Dedifferentiated amniotic fluid mesenchymal stem cell (primary cell): ENCODE measurements around the gene REXO2.
A peak's percentile ranks its signal among the peaks of the same experiment; 100 is the strongest.

Experiments used
- DNase-seq: peaks from one replicate; pipeline ENCODE4 v3.0.0-alpha.2; 2016; ENCODE audit errors: extremely low spot score

Gene REXO2

GRCh38 chr11:114439229-114440120 lies at the start of gene REXO2:
TSS of gene REXO2 (plus strand) at chr11:114439467. CDS start at chr11:114439529, 62 bp downstream.
- peak; percentile 91 for DNase-seq

GRCh38 chr11:114392735-114393667 lies 46.3 kb upstream of the REXO2 start:
- no peak for DNase-seq

- no peak for DNase-seq
These were observed 43.5 kb upstream of the REXO2 start for GRCh38 chr11:114395736-114396135.

DNA sequence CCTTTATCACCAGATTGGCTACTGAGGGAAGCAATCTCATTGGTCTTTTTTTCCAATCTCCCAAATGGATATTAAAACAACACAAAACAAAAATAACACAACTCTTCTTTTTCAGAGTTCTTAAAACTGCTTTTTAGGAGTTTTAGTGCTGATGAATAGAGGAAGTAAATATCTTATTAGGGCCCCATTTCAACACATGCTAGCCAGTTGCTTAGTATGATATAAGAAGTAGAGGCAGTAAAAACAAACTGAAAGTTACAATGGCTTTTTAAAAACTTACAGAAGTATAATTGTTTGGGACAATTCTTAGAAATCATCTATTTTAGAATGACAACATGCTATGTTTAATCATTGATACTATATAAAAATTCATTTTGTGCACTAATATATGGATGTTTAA lies 42.4 kb upstream of the REXO2 start:
- no peak for DNase-seq

- no peak for DNase-seq
These were observed 41.8 kb upstream of the REXO2 start for GRCh38 chr11:114397349-114397982.

- DNase-seq, result no peak
These were observed 40.9 kb upstream of the REXO2 start for GRCh38 chr11:114398303-114398920.

DNA sequence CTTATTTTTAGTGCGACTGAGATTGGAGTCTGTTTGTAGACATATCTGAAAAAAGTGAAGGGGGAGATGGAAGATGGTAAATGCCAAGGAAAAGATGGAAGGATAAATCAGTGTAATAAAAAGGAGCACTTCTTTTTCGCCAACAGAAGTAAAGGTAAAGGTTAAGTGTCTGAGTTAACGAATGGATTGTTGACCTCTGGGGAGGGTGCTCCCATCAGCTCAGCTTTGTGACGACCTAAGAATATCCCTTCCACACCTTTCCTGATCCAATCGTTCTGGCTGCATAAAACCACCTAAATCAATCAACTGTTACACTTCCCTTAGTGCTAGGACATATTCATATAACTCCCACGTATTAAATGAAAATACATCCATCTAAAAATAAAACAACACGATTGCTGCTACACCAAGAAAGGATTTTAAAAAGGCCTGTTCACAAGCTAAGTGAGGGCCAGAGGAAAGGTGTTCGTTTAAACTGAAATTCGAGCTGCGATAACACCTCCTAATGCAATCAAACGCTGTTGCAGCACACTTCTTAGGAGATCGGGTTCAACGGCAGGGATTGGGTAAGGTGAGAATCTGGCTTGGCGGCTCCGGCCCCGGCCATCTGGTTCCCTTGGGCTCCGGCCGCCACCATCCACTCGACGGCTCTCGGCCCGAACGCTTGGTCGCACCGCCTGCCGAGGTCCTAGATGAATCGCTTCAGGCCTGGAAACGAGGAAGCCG lies 39.6 kb upstream of the REXO2 start:
- no peak for DNase-seq

GRCh38 chr11:114400216-114400914 lies 38.9 kb upstream of the REXO2 start, which contains the start of the genes C11orf71 and RBM7:
TSS of gene C11orf71 (minus strand) at chr11:114400511. CDS start at chr11:114400331, 180 bp downstream.
TSS of gene RBM7 (plus strand) at chr11:114400666. CDS start at chr11:114400672, 6 bp downstream.
- peak; percentile 98 for DNase-seq

DNA sequence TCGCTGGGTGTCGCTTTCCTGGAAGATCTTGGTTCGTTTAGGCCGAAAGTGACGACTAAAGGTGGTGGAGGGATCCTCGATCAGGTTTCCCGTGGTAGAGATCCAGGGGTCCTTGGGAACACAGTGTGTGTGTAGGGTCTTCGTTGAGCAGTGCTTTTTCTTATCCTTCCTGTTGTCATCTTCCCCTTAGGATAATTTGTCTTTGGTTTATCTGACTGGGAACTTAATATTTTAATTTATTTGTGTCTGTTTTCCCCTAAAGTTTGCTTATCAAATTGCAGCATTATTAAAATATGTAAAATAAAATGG lies 38.4 kb upstream of the REXO2 start:
- no peak for DNase-seq

GRCh38 chr11:114401311-114401710 lies 38.0 kb upstream of the REXO2 start:
- no peak for DNase-seq

- no peak for DNase-seq
These were observed 26.3 kb upstream of the REXO2 start for GRCh38 chr11:114412946-114413345.

GRCh38 chr11:114413958-114414357 lies 25.3 kb upstream of the REXO2 start:
- no peak for DNase-seq

DNA sequence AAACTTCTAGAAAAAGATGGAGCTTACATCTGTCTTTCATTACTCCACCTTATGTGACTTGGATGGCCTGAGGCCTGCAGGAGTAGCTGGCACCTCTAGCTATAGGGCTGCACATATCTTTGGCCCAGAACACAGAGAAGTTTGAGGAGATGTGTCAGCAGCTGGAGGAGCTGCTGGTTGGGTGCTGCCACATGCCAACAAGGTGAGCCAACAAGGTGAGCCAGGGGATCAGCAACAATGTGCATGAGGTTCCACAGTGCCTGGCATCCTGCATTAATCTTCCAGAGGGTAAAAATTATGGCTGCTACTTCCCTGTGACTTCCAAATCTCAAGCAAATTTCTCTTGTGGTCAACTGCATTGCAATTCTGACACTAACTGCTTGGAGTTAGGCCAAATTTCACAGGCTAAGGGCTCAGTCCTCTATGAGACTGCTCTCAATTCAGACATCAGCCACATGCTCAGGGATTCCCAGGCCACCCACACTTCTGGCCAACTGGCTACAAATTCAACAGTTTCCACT lies 22.8 kb upstream of the REXO2 start:
- no peak for DNase-seq

GRCh38 chr11:114426280-114426679 lies 13.0 kb upstream of the REXO2 start:
- DNase-seq, result no peak

DNA sequence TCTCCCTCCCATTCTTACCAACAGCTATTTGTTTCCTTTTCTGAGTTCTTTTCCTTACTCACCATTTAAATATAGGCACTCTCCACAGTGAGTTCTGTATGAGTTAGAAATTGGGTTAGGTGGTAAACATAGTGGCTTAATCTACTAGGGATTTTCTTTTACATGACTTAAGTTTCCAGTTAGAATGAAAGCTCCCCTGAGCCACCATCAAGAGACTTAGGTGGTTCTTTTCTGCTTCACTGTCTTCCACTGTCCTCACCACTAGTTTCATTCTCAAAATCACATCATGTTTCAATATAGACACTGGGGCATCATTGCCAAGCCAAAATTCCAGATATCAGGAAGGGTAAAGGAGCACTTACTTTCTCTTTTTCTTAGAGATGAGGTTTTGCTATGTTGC lies 9.0 kb upstream of the REXO2 start:
- DNase-seq, result no peak

GRCh38 chr11:114432893-114433292 lies 6.4 kb upstream of the REXO2 start:
- DNase-seq, result no peak

- DNase-seq, result no peak
These were observed 5.9 kb upstream of the REXO2 start for GRCh38 chr11:114433376-114433775.

GRCh38 chr11:114438303-114438702 lies 964 bp upstream of the REXO2 start:
- no peak for DNase-seq

GRCh38 chr11:114440121-114440860 lies 1.0 kb downstream of the REXO2 start:
- peak; percentile 31 for DNase-seq
